ENCODE results near the gene OR6J1. TPM values are rescaled to one million over a fixed set of nuclear protein-coding genes. Genes with fewer than 3 reads are reported as not detected.

Gene OR6J1
- total RNA-seq, 1 experiment from 2014 or later, result not detected

DNA sequence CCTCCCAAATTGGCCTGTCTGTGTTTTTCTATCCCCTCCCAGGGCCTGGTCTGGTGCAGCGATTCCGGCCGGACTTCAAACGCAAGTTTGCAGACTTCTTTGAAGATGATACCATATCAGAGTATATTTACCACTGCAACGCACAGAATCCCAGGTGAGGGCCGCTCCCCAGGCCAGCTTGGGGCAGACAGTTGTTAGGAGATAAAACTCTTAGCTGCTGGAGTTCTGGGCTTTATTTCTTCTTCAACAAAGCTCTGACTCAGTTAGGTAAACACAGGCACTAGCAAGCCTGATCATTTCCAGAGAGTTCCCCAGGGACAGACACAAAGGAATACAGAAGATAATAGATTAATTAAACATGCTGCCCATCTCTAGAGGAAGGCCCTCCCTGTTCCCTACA, 37.8 kb downstream of the OR6J1 start:
- H3K4me3 ChIP-seq, result no peak overlapping the region
- no peaks in the 10 kb centered on the region for H3K9me3 ChIP-seq (replicated peaks)
- H3K27ac ChIP-seq, result peak overlapping the region; percentile 80
- peaks cover 24% of the 10 kb centered on the region for H3K4me1 ChIP-seq
- DNase-seq, result no peak
- H3K27me3 ChIP-seq, result no peaks in the 10 kb centered on the region
- H3K36me3 ChIP-seq, result peaks cover 29% of the 10 kb centered on the region

GRCh38 chr14:22602862-22603261, 41.3 kb downstream of the OR6J1 start:
- Histone ChIP-seq H3K9me3 (replicated peaks) (no peaks in the 10 kb centered on the region), H3K27ac (no peak overlapping the region), H3K4me3 (no peak overlapping the region), H3K4me1 (peaks cover 29% of the 10 kb centered on the region), H3K27me3 (no peaks in the 10 kb centered on the region), H3K36me3 (peaks cover 11% of the 10 kb centered on the region)
- DNase-seq, result no peak

- Histone ChIP-seq H3K4me3 (no peak overlapping the region), H3K36me3 (peaks cover 11% of the 10 kb centered on the region), H3K4me1 (peaks cover 20% of the 10 kb centered on the region), H3K27ac (no peak overlapping the region), H3K9me3 (replicated peaks) (no peaks in the 10 kb centered on the region), H3K27me3 (no peaks in the 10 kb centered on the region)
- peak in 1 of 2 experiments; percentile 37 for DNase-seq
Measured at GRCh38 chr14:22601996-22602395, 42.2 kb downstream of the OR6J1 start.

GRCh38 chr14:22601456-22601855, 42.7 kb downstream of the OR6J1 start:
- H3K27ac ChIP-seq, result no peak overlapping the region
- H3K4me3 ChIP-seq, result no peak overlapping the region
- H3K4me1 ChIP-seq, result peaks cover 15% of the 10 kb centered on the region
- H3K27me3 ChIP-seq, result no peaks in the 10 kb centered on the region
- no peak for DNase-seq
- peaks cover 7% of the 10 kb centered on the region for H3K36me3 ChIP-seq
- no peaks in the 10 kb centered on the region for H3K9me3 ChIP-seq (replicated peaks)

GRCh38 chr14:22600027-22600426, 44.1 kb downstream of the OR6J1 start:
- Histone ChIP-seq H3K27me3 (no peaks in the 10 kb centered on the region), H3K36me3 (0 out of 2 replicates have a peak, but pooled peaks cover 3% of the 10 kb centered on the region), H3K4me1 (peaks cover 7% of the 10 kb centered on the region), H3K9me3 (replicated peaks) (no peaks in the 10 kb centered on the region), H3K4me3 (no peak overlapping the region), H3K27ac (no peak overlapping the region)
- DNase-seq, result no peak

- H3K4me3 ChIP-seq, result peak overlapping the region; percentile 66; the same call in 1 of the 2 replicates
- no peaks in the 10 kb centered on the region for H3K27me3 ChIP-seq
- no peak for DNase-seq
- H3K36me3 ChIP-seq, result 0 out of 2 replicates have a peak, but pooled peaks cover 3% of the 10 kb centered on the region
- peaks cover 7% of the 10 kb centered on the region for H3K4me1 ChIP-seq
- no peaks in the 10 kb centered on the region for H3K9me3 ChIP-seq (replicated peaks)
- H3K27ac ChIP-seq, result no peak overlapping the region
Measured at GRCh38 chr14:22599349-22599748, 44.8 kb downstream of the OR6J1 start.

GRCh38 chr14:22598896-22599244, 45.3 kb downstream of the OR6J1 start:
- H3K36me3 ChIP-seq, result 0 out of 2 replicates have a peak, but pooled peaks cover 3% of the 10 kb centered on the region
- H3K27ac ChIP-seq, result peak overlapping the region; percentile 12; the same call in 1 of the 2 replicates
- peaks cover 7% of the 10 kb centered on the region for H3K4me1 ChIP-seq
- H3K4me3 ChIP-seq, result peak overlapping the region; percentile 66
- no peak for DNase-seq
- no peaks in the 10 kb centered on the region for H3K27me3 ChIP-seq
- no peaks in the 10 kb centered on the region for H3K9me3 ChIP-seq (replicated peaks)

DNA sequence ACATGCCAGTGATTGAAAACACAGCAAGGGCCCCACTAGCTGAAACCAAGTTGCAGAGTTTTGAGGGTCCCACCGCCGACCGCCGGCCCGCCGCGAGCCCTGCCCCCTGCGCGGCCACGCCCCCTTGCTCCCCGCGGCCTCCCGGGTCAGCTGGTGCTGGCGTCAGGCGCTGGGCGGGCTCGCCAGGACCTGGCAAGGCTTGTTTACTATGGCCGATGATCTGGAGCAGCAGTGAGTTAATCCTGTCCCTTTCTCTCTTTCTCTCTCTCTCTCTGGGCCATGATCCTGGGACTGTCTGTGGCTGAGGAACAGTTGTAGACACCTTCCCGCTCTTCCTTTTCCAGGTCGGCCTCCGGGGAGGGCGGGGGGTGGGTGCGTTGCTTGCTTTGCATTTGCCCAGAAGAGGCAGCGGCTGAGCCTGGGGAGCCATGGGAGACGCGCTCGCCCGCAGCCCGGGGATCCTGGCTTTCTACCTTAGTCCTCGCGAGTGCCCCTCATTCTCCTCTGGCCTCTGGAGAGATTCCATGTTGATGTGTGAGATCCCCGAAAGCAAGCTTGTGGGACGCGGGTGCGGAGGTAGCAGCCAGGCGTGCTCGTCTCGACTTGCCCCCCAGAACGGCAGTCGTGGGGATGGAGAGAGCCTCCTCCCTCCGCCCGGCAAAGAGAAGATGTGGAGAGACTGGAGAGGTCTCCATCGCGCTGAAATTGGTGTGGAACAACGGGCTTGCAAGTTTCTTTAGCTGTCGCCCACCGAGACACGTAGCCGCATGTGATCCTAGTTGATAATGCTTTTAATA, 45.9 kb downstream of the OR6J1 start, which contains the start of gene ABHD4:
ABHD4 (plus strand) TSS at position 202 of the 797 bp plus-strand sequence; CDS start at position 209, 7 bp downstream.
- 0 out of 2 replicates have a peak, but pooled peaks cover 3% of the 10 kb centered on the region for H3K36me3 ChIP-seq
- peak within 1 kb of the TSS; percentile 12; the same call in 1 of the 2 replicates for H3K27ac ChIP-seq
- H3K27me3 ChIP-seq, result no peaks in the 10 kb centered on the region
- no peaks in the 10 kb centered on the region for H3K9me3 ChIP-seq (replicated peaks)
- H3K4me3 ChIP-seq, result peak within 1 kb of the TSS; percentile 66
- DNase-seq, result peak; percentile 73 to 74
- H3K4me1 ChIP-seq, result peaks cover 7% of the 10 kb centered on the region

DNA sequence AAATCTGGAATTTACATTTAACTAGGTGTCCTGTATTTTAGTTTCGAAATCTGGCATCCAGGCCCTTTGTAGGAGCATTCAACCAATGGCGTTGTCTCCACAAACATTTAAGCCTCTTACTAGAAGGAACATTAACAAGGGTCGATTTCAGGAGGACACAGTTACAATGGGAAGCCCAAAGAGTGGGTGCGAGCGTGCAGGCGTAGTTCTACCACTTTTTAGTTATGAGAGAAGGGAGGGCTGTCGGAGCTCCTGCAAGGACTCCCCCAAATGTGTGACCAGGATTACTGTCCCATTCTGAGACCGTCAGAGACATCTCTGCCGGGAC, 46.4 kb downstream of the OR6J1 start:
- Histone ChIP-seq H3K4me3 (peak overlapping the region; percentile 66), H3K27ac (no peak overlapping the region), H3K9me3 (replicated peaks) (no peaks in the 10 kb centered on the region), H3K4me1 (peaks cover 7% of the 10 kb centered on the region), H3K27me3 (no peaks in the 10 kb centered on the region), H3K36me3 (no peaks in the 10 kb centered on the region)
- DNase-seq, result no peak

DNA sequence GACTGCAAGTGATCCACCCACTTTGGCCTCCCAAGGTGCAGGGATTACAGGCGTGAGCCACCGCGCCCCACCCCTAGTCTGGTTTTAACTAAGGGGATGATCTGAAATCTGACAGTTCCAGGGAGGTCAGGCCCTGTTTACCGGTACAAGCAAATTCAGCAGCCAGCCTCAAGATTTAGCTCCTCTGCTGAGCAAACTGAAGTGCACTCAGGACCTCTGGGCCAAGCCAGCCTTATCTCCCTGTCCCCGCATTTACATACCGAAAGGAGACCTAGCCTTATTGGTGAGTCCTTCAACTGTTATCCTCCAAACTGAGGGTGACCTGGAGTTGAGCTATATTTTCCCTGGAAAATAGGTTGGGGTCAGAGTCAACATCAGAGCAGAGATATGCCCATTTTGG, 46.9 kb downstream of the OR6J1 start:
- Histone ChIP-seq H3K4me3 (no peak overlapping the region), H3K27ac (no peak overlapping the region), H3K9me3 (replicated peaks) (no peaks in the 10 kb centered on the region), H3K27me3 (no peaks in the 10 kb centered on the region), H3K4me1 (peaks cover 7% of the 10 kb centered on the region), H3K36me3 (no peaks in the 10 kb centered on the region)
- no peak for DNase-seq

DNA sequence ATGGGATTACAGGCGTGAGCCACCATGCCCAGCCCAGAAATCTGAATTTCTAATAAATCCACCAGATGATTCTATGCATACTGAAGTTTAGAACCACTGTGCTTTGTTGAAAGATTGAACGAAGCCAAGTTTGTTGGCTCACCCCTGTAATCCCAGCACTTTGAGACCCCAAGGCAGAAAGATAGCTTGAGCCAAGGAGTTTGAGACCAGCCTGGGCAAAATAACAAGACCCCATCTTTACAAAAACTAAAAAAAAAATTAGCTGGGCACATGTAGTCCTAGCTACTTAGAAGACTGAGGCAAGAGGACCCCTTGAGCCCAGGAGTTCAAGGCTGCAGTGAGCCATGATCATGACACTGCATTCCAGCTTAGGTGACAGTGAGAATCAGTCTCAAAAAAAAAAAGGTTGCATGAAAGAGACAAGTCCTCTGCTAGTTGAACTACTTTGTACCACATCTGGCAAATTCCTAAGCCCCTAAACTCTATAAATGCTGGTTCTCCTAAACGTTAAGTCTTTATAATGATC, 47.7 kb downstream of the OR6J1 start:
- H3K4me3 ChIP-seq, result no peak overlapping the region
- no peak for DNase-seq
- no peaks in the 10 kb centered on the region for H3K27me3 ChIP-seq
- no peaks in the 10 kb centered on the region for H3K36me3 ChIP-seq
- H3K9me3 ChIP-seq (replicated peaks), result no peaks in the 10 kb centered on the region
- H3K27ac ChIP-seq, result no peak overlapping the region
- H3K4me1 ChIP-seq, result peaks cover 7% of the 10 kb centered on the region

DNA sequence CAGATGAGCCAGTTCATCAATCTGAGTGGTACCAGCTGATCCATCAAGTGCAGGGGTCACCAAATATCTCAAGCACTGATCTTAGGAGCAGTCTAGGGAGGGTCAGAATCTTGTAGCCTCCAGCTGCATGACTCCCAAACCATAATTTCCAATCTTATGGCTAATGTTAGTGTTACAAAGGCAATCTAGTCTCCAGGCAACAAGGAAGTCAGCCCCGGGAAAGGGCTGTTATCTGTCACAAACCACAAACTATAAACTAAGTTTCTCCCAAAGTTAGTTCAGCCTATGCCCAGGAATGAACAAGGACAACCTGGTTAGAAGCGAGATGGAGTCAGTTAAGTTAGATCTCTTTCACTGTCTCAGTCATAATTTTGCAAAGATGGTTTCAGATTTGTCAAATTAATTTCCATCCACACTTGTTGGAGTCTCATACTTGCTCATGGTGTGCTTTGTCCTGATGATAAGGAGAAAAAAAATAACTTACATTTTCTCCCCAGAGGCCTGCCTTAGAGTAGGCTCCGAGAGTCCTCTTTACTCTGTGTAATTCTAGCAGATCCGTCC, 49.9 kb downstream of the OR6J1 start:
- peaks cover 4% of the 10 kb centered on the region for H3K4me1 ChIP-seq
- no peaks in the 10 kb centered on the region for H3K9me3 ChIP-seq (replicated peaks)
- no peaks in the 10 kb centered on the region for H3K36me3 ChIP-seq
- no peaks in the 10 kb centered on the region for H3K27me3 ChIP-seq
- H3K27ac ChIP-seq, result no peak overlapping the region
- no peak for DNase-seq
- no peak overlapping the region for H3K4me3 ChIP-seq

- no peak overlapping the region for H3K4me3 ChIP-seq
- H3K9me3 ChIP-seq (replicated peaks), result no peaks in the 10 kb centered on the region
- H3K27ac ChIP-seq, result no peak overlapping the region
- DNase-seq, result no peak
- no peaks in the 10 kb centered on the region for H3K36me3 ChIP-seq
- no peaks in the 10 kb centered on the region for H3K4me1 ChIP-seq
- H3K27me3 ChIP-seq, result no peaks in the 10 kb centered on the region
Measured at GRCh38 chr14:22593601-22594000, 50.6 kb downstream of the OR6J1 start.

DNA sequence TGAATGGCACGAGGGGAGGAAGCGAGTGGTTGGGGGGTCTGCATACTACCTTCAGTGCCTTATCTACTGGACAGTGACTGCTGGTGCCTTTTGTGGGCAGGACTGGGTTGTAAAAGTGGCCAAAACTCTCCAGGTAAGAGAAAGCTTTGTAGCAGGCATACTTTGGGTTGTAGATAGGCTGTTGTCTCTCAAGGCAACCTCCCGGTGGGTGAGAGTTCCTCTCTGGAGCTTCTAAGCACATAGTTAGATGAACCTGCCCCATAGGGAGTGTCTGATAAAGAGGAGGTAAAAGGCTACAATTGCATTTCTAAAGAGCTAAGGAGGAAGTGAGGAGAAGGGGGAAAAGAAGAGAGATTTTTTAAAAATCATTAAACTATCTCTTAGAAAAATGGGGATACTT, 51.0 kb downstream of the OR6J1 start:
- H3K27ac ChIP-seq, result no peak overlapping the region
- H3K36me3 ChIP-seq, result no peaks in the 10 kb centered on the region
- no peak for DNase-seq
- no peaks in the 10 kb centered on the region for H3K27me3 ChIP-seq
- H3K4me3 ChIP-seq, result no peak overlapping the region
- no peaks in the 10 kb centered on the region for H3K4me1 ChIP-seq
- no peaks in the 10 kb centered on the region for H3K9me3 ChIP-seq (replicated peaks)

DNA sequence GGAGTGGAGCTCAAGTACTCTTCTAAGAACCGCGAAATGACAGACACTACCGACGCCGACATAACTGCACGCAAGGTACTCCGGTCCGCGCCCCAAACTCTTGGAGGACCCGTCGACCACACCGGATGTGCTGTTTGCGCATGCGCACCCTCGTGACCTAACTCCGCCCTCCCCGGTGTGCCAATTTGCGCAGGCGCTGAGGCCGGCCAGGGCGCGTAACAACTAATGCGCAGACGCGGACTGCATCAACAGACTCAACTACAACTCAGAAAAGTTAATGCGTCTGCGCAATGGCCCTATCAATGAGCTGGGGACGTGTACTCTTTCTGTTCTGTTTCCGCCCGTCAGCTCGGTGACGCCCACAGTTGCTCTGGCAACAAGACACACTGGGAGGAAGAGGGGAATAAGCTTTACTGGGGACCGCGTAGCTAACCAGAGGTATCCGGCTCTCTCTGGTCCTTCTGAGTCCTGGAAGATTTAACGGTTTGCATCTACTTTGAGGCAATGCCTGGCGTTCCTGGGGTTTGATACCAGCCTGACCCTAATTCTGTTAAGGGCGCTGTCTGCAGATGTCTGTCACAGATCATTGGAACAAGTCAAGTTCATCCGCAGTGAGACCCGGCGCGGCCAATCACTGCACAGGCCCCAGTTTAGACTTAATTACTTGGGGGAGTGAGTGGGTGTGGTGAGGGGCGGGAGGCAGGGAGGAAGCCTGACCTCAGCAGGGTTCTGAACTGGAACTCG, 54.9 kb downstream of the OR6J1 start, which contains the start of gene DAD1:
DAD1 (minus strand) TSS at position 129 of the 744 bp plus-strand sequence; CDS start at position 62, 67 bp downstream.
- Histone ChIP-seq H3K4me3 (peak within 1 kb of the TSS; percentile 71), H3K27me3 (no peaks in the 10 kb centered on the region), H3K4me1 (no peaks in the 10 kb centered on the region), H3K27ac (peak within 1 kb of the TSS; percentile 31), H3K9me3 (replicated peaks) (no peaks in the 10 kb centered on the region), H3K36me3 (peaks cover 3% of the 10 kb centered on the region; the same call in 1 of the 2 replicates)
- DNase-seq, result peak; percentile 98 to 100

Measured in SJCRH30 (cell line).